GM12891 (cell line): ENCODE data around the gene RPN1. TPM values are rescaled to one million over a fixed set of nuclear protein-coding genes. Genes with fewer than 3 reads are reported as not detected.

ENCODE experiments used
- DNase-seq: peaks from one replicate; pipeline ENCODE4 v3.0.0; 2011; ENCODE audit warnings: low spot score; ENCODE audit not compliant: insufficient read length
- FAIRE-seq: peaks from 2 replicates; lab custom pipeline; 2011; peaks lifted over from hg19 to GRCh38; lab: Jason Lieb, UNC
- PAX5 ChIP-seq: IDR thresholded peaks from 2 replicates; pipeline ENCODE4 v1.6.1; 2011; ENCODE audit warnings: low read length, moderate library complexity, mild to moderate bottlenecking; ENCODE audit not compliant: insufficient read depth, severe bottlenecking
- POLR2A ChIP-seq: IDR thresholded peaks from 2 replicates; pipeline ENCODE4 v1.6.1; 2011; ENCODE audit warnings: low read depth, low read length, control low read depth
- POLR2AphosphoS5 ChIP-seq: IDR thresholded peaks from 2 replicates; pipeline ENCODE4 v1.6.1; 2011; ENCODE audit warnings: low read depth, low read length, control low read depth
- POU2F2 ChIP-seq: IDR thresholded peaks from 2 replicates; pipeline ENCODE4 v1.6.1; 2011; ENCODE audit warnings: low read depth, mild to moderate bottlenecking, control low read depth, low read length, moderate library complexity
- SPI1 ChIP-seq: IDR thresholded peaks from 2 replicates; pipeline ENCODE4 v1.6.1; 2011; ENCODE audit warnings: low read depth, low read length, control low read depth
- TAF1 ChIP-seq: IDR thresholded peaks from 2 replicates; pipeline ENCODE4 v1.6.1; 2011; ENCODE audit warnings: low read depth, low read length, control low read depth
- polyA plus RNA-seq: library from polyadenylated mRNA; unstranded; fragments of >200 nt; gene quantifications from one replicate; pipeline ENCODE4 v1.2.1, GENCODE V29; 2012; ENCODE audit warnings: low read depth, missing spikeins, inconsistent platforms; ENCODE audit not compliant: missing spikeins

RPN1 gene
- 79.3 TPM for polyA plus RNA-seq

DNA sequence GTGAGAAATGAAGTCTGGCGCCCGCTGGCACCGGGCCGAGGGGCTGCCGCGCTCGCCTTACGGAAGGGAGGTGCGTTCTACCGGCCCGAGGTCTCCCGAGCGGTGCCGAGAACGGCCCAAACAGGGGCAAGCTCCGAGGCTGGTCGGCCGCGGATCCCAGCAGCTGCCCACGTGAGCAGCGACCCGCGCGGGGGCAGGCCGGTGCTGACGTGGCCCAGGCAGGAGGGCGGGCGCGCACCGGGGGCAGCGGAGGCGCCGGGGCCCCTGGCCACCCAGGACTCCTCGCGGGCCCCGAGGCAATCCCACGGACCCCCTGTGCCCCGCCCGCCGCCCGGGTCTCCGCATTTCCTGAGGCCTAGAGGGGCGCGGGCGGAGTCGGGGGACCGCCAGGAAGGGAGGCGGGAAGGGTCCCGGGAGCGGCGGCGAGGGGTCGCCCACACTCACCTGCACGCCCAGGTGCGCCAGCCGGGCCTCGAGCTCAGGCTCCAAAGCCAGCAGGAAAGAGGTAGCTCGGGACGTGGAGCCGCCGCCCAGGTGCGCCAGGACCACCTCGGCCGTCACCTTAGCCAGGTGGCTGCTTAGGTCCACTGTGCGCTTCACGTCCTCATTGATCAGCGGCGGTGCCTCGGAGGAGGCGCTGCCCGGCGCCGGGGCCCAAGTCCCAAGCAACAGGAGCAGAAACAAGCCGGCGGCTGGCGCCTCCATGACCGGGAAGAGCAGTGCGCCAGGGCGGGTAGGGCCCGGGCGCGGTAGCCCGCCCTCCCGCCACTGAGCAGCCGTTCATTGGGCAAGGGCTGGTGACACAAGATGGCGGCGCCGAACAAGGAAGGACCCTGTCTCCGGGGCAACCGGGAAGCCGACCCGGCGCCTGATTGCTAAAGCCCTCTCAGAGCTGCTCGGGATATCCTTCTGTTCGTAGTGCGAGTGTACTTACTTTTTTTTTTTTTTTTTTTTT lies at the start of gene RPN1:
TSS of gene RPN1 (minus strand) at position 723 of the 955 bp plus-strand sequence. CDS start at position 705, 18 bp downstream.
- TF ChIP-seq POLR2A, result peak; percentile 79
- no peak; the same call in none of the 2 replicates for TF ChIP-seq POLR2AphosphoS5
- peak; percentile 35; the same call in 1 of the 2 replicates for TF ChIP-seq POU2F2
- peak; percentile 71 for TF ChIP-seq TAF1
- no peak for TF ChIP-seq SPI1
- TF ChIP-seq PAX5, result no peak
- peak; percentile 95 for FAIRE-seq
- peak; percentile 91 for DNase-seq

GRCh38 chr3:128698211-128699047 lies 47.8 kb upstream of the RPN1 start:
- FAIRE-seq, result no peak
- DNase-seq, result peak; percentile 64
- no peak for TF ChIP-seq SPI1
- no peak for TF ChIP-seq POLR2AphosphoS5
- TF ChIP-seq POU2F2, result no peak
- no peak for TF ChIP-seq PAX5
- no peak for TF ChIP-seq TAF1
- TF ChIP-seq POLR2A, result no peak

GRCh38 chr3:128697341-128697740 lies 46.7 kb upstream of the RPN1 start:
- TF ChIP-seq POU2F2, result no peak
- TF ChIP-seq TAF1, result no peak
- TF ChIP-seq PAX5, result no peak
- no peak for TF ChIP-seq POLR2A
- DNase-seq (no peak), FAIRE-seq (no peak)

DNA sequence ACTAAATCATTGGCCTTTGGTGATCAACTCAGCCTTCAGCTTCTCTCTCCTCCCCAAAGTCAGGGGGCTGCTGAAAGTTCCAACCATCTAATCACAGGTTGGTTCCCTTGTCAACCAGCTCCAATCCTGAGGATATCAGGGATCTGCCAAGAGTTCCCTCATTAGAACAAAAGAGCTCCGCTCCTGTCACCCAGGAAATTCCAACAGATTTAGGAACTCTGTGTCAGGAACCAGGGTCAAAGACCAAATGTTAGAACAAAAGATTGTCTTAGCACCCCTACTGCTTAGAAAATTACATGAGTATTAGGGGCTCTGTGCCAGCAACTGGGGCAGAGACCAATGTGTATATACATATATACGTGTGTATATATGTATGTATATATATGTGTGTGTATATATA lies 43.1 kb upstream of the RPN1 start:
- TF ChIP-seq POLR2A (no peak), POU2F2 (no peak), PAX5 (no peak), POLR2AphosphoS5 (no peak), TAF1 (no peak)
- FAIRE-seq, result no peak

DNA sequence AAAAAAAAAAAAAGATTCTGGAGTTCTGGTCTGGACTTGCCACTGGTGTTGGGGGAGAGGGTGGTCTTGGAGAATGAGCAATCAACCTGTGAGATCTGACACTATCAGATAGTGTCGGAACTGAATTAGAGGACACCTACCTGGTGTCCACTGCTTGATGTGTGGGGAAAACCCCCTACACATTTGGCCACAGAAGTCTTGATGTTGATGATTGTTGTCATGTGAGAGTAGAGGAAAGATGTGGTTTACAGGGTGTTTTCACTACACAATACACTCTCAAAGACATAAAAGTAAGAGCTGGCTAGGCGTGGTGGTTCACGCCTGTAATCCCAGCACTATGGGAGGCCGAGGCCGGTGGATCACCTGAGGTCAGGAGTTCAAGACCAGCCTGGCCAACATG lies 38.4 kb upstream of the RPN1 start:
- DNase-seq (no peak), FAIRE-seq (no peak)
- TF ChIP-seq POU2F2, result no peak
- no peak for TF ChIP-seq SPI1
- TF ChIP-seq POLR2AphosphoS5, result no peak
- TF ChIP-seq TAF1, result no peak
- no peak for TF ChIP-seq PAX5
- no peak for TF ChIP-seq POLR2A

More for the DNA sequence above, 43.1 kb upstream of the RPN1 start:
- DNase-seq, result no peak

DNA sequence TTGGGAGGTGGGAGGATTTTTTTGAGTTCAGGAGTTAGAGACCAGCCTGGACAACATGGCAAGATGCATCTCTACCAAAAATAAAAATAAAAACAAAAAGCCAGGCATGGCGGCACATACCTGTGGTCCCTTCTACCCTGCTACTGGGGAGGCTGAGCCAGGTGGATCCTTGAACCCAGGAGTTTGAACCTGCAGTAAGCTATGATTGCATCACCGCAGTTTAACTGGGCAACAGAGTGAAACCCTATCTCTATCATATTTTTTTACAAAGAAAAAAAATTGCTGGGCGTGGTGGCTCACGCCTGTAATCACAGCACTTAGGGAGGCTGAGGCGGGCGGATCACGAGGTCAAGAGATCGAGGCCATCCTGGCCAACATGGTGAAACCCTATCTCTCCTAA lies 35.8 kb upstream of the RPN1 start:
- FAIRE-seq (no peak), DNase-seq (no peak)
- TF ChIP-seq POLR2A (no peak), POLR2AphosphoS5 (no peak), TAF1 (no peak), POU2F2 (no peak)

DNA sequence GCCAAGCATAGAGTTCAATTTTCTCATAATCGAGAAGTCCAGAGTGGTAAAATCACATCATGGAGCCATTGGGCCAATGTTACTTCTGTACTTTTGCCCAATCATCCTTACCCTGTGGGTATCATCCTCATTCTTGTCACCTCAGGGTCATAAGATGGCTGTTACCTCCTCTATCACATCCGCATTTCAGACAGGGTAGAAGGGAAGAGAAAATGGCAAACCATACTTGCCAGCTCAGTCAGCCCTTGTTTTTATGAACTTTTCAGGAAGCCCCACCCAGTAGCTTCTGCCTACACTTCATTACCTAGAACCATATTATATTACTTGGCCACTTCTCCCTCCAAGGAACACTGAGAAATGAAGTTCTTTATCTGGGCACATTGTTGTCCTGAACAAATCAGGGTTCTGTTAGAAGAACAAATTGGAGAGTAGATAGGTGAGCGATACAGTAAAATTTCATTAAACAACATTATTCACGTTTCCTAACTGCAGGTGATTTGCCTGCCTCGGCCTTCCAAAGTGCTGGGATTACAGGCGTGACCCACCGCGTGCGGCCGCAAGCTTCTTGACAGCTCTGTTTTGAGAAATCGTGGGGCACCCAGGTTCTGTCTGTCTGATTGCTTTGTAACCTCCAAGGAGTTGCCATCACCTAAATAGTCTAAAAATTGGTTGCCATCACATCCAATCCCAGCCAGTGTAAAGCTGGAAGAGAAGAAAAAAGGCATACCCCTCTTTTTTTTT lies 34.5 kb upstream of the RPN1 start:
- DNase-seq (no peak), FAIRE-seq (no peak)
- TF ChIP-seq TAF1 (no peak), POU2F2 (no peak), POLR2AphosphoS5 (no peak), SPI1 (no peak), POLR2A (no peak), PAX5 (no peak)

- FAIRE-seq (peak; percentile 35), DNase-seq (no peak)
- TF ChIP-seq POU2F2 (no peak), TAF1 (no peak), PAX5 (no peak), POLR2A (no peak), POLR2AphosphoS5 (no peak), SPI1 (no peak)
These were observed 33.3 kb upstream of the RPN1 start for GRCh38 chr3:128683957-128684356.
